Rectal smooth muscle tissue (tissue), 1 donor: Measurements from ENCODE around the gene PTPRG.

Experiments
- H3K27ac ChIP-seq: one replicate; pipeline ENCODE4 v1.7.0; 2013; ENCODE audit warnings: low read depth, low read length, inconsistent platforms
- H3K27me3 ChIP-seq: one replicate; pipeline ENCODE4 v1.7.0; 2013; ENCODE audit warnings: low read length; ENCODE audit not compliant: control insufficient read depth, insufficient read depth
- H3K36me3 ChIP-seq: one replicate; pipeline ENCODE4 v1.7.0; 2013; ENCODE audit warnings: low read length; ENCODE audit not compliant: control insufficient read depth, insufficient read depth
- H3K4me1 ChIP-seq: one replicate; pipeline ENCODE4 v1.7.0; 2013; ENCODE audit warnings: low read length; ENCODE audit not compliant: control insufficient read depth, insufficient read depth
- H3K4me3 ChIP-seq: one replicate; pipeline ENCODE4 v1.7.0; 2013; ENCODE audit warnings: low read length
- H3K9ac ChIP-seq: one replicate; pipeline ENCODE4 v1.7.0; 2013; ENCODE audit warnings: low read length

PTPRG gene

GRCh38 chr3:62090066-62090465, 528.7 kb downstream of the PTPRG start:
- no peaks in the 10 kb centered on the region for H3K4me1 ChIP-seq
- H3K4me3 ChIP-seq, result no peak overlapping the region
- no peaks in the 10 kb centered on the region for H3K27me3 ChIP-seq
- no peaks in the 10 kb centered on the region for H3K36me3 ChIP-seq
- no peak overlapping the region for H3K27ac ChIP-seq
- H3K9ac ChIP-seq, result no peak overlapping the region

- Histone ChIP-seq H3K36me3 (no peaks in the 10 kb centered on the region), H3K4me1 (no peaks in the 10 kb centered on the region), H3K4me3 (no peak overlapping the region), H3K27me3 (no peaks in the 10 kb centered on the region), H3K27ac (no peak overlapping the region), H3K9ac (no peak overlapping the region)
These were observed 529.1 kb downstream of the PTPRG start for GRCh38 chr3:62090519-62090918.

GRCh38 chr3:62093025-62093424, 531.7 kb downstream of the PTPRG start:
- Histone ChIP-seq H3K36me3 (no peaks in the 10 kb centered on the region), H3K4me3 (no peak overlapping the region), H3K4me1 (no peaks in the 10 kb centered on the region), H3K27me3 (no peaks in the 10 kb centered on the region), H3K27ac (no peak overlapping the region), H3K9ac (no peak overlapping the region)

- no peak overlapping the region for H3K27ac ChIP-seq
- H3K9ac ChIP-seq, result no peak overlapping the region
- H3K4me3 ChIP-seq, result no peak overlapping the region
- H3K27me3 ChIP-seq, result no peaks in the 10 kb centered on the region
- no peaks in the 10 kb centered on the region for H3K4me1 ChIP-seq
- no peaks in the 10 kb centered on the region for H3K36me3 ChIP-seq
These were observed 533.1 kb downstream of the PTPRG start for GRCh38 chr3:62094461-62094860.

GRCh38 chr3:62095080-62095479, 533.7 kb downstream of the PTPRG start:
- Histone ChIP-seq H3K27ac (no peak overlapping the region), H3K9ac (no peak overlapping the region), H3K4me1 (no peaks in the 10 kb centered on the region)

GRCh38 chr3:62095756-62096155, 534.4 kb downstream of the PTPRG start:
- Histone ChIP-seq H3K4me1 (no peaks in the 10 kb centered on the region), H3K27me3 (no peaks in the 10 kb centered on the region), H3K4me3 (no peak overlapping the region), H3K27ac (no peak overlapping the region), H3K9ac (no peak overlapping the region), H3K36me3 (no peaks in the 10 kb centered on the region)

More at GRCh38 chr3:62095080-62095479, 533.7 kb downstream of the PTPRG start:
- Histone ChIP-seq H3K27me3 (no peaks in the 10 kb centered on the region), H3K4me3 (no peak overlapping the region), H3K36me3 (no peaks in the 10 kb centered on the region)

GRCh38 chr3:62096521-62096920, 535.1 kb downstream of the PTPRG start:
- Histone ChIP-seq H3K4me1 (no peaks in the 10 kb centered on the region), H3K27me3 (no peaks in the 10 kb centered on the region), H3K4me3 (no peak overlapping the region), H3K27ac (no peak overlapping the region), H3K36me3 (no peaks in the 10 kb centered on the region), H3K9ac (no peak overlapping the region)

- H3K9ac ChIP-seq, result no peak overlapping the region
- H3K27me3 ChIP-seq, result no peaks in the 10 kb centered on the region
- H3K36me3 ChIP-seq, result no peaks in the 10 kb centered on the region
- no peak overlapping the region for H3K4me3 ChIP-seq
- no peaks in the 10 kb centered on the region for H3K4me1 ChIP-seq
- H3K27ac ChIP-seq, result no peak overlapping the region
These were observed 535.8 kb downstream of the PTPRG start for GRCh38 chr3:62097121-62097520.

- no peak overlapping the region for H3K27ac ChIP-seq
- no peak overlapping the region for H3K9ac ChIP-seq
- H3K27me3 ChIP-seq, result no peaks in the 10 kb centered on the region
- no peaks in the 10 kb centered on the region for H3K4me1 ChIP-seq
- H3K4me3 ChIP-seq, result no peak overlapping the region
- H3K36me3 ChIP-seq, result no peaks in the 10 kb centered on the region
These were observed 537.4 kb downstream of the PTPRG start for GRCh38 chr3:62098646-62099365.

GRCh38 chr3:62100282-62100989, 539.1 kb downstream of the PTPRG start:
- Histone ChIP-seq H3K36me3 (no peaks in the 10 kb centered on the region), H3K4me1 (no peaks in the 10 kb centered on the region), H3K27ac (no peak overlapping the region), H3K27me3 (no peaks in the 10 kb centered on the region), H3K9ac (no peak overlapping the region), H3K4me3 (no peak overlapping the region)

GRCh38 chr3:62101488-62101887, 540.1 kb downstream of the PTPRG start:
- H3K27me3 ChIP-seq, result no peaks in the 10 kb centered on the region
- H3K4me1 ChIP-seq, result no peaks in the 10 kb centered on the region
- no peak overlapping the region for H3K9ac ChIP-seq
- no peak overlapping the region for H3K27ac ChIP-seq
- H3K4me3 ChIP-seq, result no peak overlapping the region
- no peaks in the 10 kb centered on the region for H3K36me3 ChIP-seq

GRCh38 chr3:62103531-62103930, 542.2 kb downstream of the PTPRG start:
- Histone ChIP-seq H3K4me3 (no peak overlapping the region), H3K4me1 (no peaks in the 10 kb centered on the region), H3K27ac (no peak overlapping the region), H3K27me3 (no peaks in the 10 kb centered on the region), H3K9ac (no peak overlapping the region), H3K36me3 (no peaks in the 10 kb centered on the region)

GRCh38 chr3:62109534-62109933, 548.2 kb downstream of the PTPRG start:
- H3K27ac ChIP-seq, result no peak overlapping the region
- no peak overlapping the region for H3K4me3 ChIP-seq
- H3K27me3 ChIP-seq, result no peaks in the 10 kb centered on the region
- H3K36me3 ChIP-seq, result no peaks in the 10 kb centered on the region
- H3K9ac ChIP-seq, result no peak overlapping the region
- no peaks in the 10 kb centered on the region for H3K4me1 ChIP-seq
